Astrocyte of the spinal cord (primary cell): Measurements from ENCODE around the gene G3BP2.

Source experiments
- DNase-seq: peaks from one replicate; pipeline ENCODE4 v3.0.0; 2011; ENCODE audit warnings: low read depth, low spot score
- H3K4me3 ChIP-seq: 2 replicates; pipeline ENCODE4 v1.5.1; 2011; ENCODE audit warnings: low read depth, mild to moderate bottlenecking, low read length, moderate library complexity
- in situ Hi-C: cut with HindIII; loops from 2 replicates; pipeline ENCODE4 v1.10.0; 2017; ENCODE audit warnings: low sequenced_read_pairs
- TF ChIP-seq, protein P1 (sequence below): IDR thresholded peaks from 2 replicates; pipeline ENCODE4 v1.5.1; 2012; ENCODE audit warnings: low read depth, mild to moderate bottlenecking, low read length, inconsistent platforms

The G3BP2 gene

DNA sequence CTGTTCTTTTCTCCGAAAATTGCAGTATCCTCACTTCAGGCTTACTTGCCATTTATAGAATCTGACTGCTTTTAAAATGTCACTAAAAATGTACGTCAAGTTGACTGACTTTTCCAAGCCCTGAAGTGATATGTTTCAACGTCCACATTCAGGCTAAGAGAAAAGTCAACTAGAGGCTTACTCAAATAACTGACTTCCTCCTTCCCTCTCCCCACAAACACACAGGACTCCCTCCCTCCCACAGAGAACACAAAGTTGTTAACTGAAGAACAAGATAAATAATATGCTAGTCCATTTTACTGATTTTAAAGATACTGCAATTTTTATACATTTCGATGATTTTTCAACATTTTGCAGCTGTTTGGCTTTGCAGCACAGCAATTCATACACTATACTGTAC lies 29.1 kb downstream of the G3BP2 start:
- in situ Hi-C loops, result no loop called here
- TF ChIP-seq, protein P1, sequence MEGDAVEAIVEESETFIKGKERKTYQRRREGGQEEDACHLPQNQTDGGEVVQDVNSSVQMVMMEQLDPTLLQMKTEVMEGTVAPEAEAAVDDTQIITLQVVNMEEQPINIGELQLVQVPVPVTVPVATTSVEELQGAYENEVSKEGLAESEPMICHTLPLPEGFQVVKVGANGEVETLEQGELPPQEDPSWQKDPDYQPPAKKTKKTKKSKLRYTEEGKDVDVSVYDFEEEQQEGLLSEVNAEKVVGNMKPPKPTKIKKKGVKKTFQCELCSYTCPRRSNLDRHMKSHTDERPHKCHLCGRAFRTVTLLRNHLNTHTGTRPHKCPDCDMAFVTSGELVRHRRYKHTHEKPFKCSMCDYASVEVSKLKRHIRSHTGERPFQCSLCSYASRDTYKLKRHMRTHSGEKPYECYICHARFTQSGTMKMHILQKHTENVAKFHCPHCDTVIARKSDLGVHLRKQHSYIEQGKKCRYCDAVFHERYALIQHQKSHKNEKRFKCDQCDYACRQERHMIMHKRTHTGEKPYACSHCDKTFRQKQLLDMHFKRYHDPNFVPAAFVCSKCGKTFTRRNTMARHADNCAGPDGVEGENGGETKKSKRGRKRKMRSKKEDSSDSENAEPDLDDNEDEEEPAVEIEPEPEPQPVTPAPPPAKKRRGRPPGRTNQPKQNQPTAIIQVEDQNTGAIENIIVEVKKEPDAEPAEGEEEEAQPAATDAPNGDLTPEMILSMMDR, result no peak
- no peak for DNase-seq
- no peak overlapping the region for H3K4me3 ChIP-seq

- TF ChIP-seq, protein P1, result no peak
- peak; percentile 9 for DNase-seq
- in situ Hi-C loops, result no loop called here
- H3K4me3 ChIP-seq, result no peak overlapping the region
Observed at GRCh38 chr4:75643651-75644050, 29.6 kb downstream of the G3BP2 start.

GRCh38 chr4:75639124-75639695 lies 34.0 kb downstream of the G3BP2 start:
- TF ChIP-seq, protein P1, result no peak
- in situ Hi-C loops, result no loop called here
- H3K4me3 ChIP-seq, result no peak overlapping the region
- DNase-seq, result no peak

DNA sequence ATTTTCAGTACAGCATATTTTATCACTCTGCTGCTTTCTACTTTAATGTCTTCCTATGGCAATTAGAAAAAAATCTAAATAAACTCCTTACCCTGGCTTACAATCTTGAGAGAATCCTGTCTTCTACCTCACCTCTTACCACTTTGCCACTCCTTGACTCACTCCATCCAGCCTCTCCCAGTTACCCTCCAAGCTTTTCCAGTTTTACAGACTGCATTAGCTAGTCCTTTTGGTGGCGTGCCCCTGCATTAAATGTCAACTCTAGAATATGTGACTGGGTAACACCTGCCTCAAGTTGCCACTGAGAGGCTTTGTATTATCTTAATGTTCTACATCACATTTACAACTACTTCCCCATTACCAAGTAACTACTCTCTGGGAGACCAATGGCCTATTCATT lies 35.4 kb downstream of the G3BP2 start:
- in situ Hi-C loops, result no loop called here
- H3K4me3 ChIP-seq, result no peak overlapping the region
- TF ChIP-seq, protein P1, result no peak
- DNase-seq, result no peak

DNA sequence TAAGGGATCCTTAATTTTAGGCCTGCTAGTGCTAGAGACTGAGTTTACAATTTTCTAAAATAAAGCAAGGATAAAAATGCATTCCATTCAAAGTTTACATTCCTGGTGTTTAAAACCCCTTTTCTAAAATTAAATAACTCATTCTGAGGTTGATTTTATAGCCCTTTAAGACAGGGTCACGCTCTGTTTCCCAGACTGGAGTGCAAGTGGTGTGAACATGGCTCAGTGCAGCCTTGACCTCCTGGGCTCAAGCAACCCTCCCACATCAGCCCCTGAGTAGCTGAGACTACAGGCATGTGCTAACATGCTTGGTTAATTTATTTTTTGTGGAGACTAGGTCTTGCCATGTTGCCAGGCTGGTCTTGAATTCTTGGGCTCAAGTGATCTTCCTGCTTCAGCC lies 36.0 kb downstream of the G3BP2 start:
- DNase-seq, result peak; percentile 30
- in situ Hi-C loops, result no loop called here
- H3K4me3 ChIP-seq, result no peak overlapping the region
- TF ChIP-seq, protein P1, result no peak

DNA sequence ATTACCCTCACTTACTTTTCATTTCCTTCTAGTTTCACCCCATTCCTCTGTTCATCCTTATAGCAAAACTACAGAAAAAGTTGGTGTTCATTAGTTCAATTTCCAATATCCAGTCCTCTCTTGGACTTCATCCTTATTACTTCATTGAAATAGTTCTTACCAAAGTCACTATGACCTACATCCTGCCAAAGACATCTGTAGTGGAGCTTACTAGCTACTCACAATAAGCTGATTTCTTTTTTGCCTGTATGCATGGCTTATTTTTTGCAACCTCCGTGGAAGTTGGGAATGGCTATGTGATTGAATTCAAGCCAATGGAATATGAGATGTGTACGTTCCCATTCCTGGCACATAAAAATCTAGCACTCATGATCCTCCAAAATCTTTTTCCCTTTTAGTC lies 38.3 kb downstream of the G3BP2 start:
- TF ChIP-seq, protein P1, result no peak
- H3K4me3 ChIP-seq, result no peak overlapping the region
- in situ Hi-C loops, result no loop called here

DNA sequence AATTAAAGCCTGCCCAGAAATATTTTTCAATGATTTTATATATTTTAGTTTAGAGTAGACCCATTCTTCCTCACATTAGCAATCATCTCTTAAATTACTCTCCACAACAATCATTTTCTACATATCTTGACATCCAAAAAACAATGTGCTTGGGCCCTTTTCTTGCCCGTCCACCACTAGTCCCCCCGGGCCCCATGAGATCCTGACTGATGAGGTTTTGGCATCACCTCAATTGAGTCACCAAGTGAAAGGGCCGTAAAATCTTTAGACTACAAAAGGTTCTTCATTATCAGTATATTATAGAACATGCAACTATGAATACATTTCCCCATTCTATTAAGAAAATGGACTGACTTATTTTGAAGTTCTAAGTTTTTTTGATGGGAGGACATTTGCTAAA lies 38.9 kb downstream of the G3BP2 start:
- peak; percentile 22 for DNase-seq
- no peak overlapping the region for H3K4me3 ChIP-seq
- TF ChIP-seq, protein P1, result no peak
- in situ Hi-C loops, result no loop called here

More for the DNA sequence above, 38.3 kb downstream of the G3BP2 start:
- peak; percentile 38 for DNase-seq
